ENCODE results near the gene BCAP29.
"Not testable (repeated sequence)": the region's sequence is repeated elsewhere in the genome, so short reads cannot be mapped to it uniquely, and the experiment has no call there.

The BCAP29 gene

DNA sequence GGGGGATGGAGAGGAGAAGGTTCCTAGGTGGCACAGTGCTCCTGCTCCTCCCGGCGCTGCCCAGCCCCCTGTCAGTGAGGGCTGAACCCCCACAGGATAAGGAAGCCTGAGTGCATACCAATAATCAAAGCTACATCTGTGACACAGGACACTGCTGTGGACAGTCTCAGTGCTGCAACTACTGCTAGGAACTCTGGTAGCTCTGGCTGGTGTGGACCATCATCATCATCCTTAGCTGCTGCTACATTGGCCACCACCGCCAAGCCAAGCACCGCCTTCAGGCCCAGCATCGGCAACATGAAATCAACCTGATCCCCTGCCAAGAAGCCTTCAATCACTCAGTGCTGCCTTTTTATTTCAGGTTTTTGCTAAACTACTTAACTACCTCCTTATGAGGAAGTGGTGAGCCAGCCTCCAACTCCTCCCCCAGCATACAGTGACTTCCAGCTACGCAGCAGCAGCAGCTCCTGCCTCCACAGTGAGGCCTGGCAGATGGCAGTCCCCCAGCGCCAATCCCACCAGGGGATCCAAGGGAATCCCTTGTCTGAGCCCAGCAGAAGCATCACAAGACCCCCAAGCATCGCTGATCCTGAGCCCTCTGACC, 48.5 kb downstream of the BCAP29 start:
- DNase-seq: no peak

DNA sequence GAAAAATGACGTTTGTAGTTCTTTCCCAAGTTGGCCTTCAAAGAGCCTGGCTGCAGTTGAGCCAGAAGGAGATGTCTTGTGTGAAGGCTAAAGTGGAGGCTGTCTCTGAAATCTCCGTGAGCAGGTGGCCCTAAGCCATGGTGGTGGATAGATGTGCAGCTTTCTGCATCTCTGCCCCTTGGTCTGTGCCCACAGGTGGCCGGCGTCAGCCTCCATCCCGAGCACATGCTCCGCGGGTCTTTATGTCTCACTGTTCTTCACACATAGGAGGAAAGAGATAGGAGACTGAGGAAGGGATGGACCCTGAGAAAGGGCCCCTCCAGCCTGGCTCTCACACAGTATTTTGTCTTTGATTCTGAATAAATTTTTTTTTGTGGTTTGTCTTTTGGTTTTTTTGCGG, 50.3 kb downstream of the BCAP29 start:
- DNase-seq: no peak

DNA sequence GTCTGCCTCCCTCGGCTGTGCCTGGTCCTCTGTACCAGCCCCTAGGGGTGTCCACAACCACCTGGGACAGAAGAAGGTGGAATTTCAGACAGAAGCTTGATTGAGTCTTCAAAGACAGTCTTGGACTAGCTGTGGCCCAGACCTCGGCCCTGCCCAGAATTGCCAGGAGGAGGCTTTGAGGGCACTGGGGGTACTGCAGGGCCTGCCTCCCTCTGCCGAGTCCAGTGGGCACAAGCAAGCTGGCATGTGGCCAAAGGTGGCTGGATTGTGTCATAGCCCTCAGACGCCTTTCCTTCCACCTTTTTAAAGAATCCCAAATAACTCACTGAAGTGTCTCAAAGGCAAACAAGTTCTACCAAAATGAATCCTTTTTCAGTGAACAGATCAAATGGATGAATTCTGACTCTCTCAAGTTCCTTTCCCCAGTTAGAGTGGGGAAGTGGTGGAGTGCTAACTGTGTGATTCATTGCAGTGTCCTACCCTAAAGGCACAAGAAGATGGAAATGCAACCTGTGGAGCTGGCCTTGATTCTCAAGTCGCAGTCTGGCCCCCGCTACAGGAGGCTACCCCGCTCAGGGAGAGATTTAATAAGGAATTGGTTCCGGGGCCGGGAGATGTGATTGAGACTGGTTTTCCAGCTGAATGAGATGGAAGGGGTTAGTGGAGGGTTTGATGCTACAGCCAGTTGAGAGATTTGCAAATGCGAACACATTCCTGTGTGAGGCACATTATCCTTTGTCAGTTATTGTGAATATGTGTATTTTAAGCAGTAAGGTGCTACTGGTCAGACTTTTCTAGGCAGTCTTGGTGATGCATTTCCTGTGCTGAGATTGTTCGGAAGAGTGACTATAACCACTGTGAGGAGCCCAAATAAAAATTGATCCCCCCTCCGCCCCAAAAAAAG, 51.8 kb downstream of the BCAP29 start:
- DNase-seq: no peak

DNA sequence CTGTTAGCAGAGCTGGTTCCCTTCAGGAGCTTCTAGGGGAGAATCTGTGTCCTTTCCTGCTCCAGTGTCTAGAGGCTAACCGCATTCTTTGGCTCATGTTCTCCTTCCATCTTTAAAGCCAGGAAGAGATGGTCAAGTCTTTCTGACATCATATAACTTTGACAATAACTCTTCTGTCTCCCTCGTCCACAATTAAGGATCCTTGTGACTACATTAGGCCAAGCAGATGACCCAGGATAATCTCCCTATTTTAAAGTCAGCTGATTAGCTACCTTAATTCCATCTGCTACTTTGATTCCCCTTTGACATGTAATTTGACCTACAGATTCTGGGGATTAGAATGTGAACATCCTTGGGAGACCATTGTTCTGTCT, 52.4 kb downstream of the BCAP29 start:
- no peak for DNase-seq

DNA sequence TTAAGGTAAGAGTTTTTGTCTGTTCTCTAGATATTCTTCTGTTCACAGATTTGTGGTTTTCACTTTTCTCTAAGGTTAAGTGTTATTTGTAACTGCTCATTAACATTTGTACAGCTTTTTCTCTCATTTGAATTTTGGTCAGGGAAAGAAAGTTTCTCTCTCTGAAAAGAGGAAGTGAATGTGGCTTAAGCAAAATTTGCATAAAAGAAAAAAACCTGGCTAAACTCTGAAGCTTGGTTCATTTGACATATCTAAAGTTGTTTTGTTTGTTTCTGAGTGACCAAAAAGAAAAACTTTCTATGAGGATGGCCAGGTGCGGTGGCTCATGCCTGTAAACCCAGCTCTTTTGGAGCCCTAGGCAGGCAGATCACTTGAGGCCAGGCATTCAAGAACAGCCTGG, 58.5 kb downstream of the BCAP29 start:
- DNase-seq: no peak

DNA sequence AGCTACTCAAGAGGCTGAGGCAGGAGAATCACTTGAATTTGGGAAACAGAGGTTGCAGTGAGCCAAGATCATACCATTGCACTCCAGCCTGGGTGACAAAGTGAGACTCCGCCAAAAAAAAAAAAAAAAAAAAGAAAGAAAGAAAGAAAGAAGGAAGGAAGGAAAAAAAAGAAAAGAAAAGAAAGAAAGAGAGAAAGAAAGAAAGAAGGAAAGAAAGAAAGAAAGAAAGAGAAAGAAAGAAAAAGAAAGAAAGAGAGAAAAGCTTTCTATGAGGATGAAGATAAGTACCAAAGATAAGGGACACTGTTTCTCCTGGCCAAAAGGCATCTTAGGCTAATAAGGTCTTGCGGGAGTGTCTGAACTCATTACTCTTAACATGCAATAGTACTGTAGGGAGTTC, 59.0 kb downstream of the BCAP29 start:
- DNase-seq: not testable (repeated sequence)

DNA sequence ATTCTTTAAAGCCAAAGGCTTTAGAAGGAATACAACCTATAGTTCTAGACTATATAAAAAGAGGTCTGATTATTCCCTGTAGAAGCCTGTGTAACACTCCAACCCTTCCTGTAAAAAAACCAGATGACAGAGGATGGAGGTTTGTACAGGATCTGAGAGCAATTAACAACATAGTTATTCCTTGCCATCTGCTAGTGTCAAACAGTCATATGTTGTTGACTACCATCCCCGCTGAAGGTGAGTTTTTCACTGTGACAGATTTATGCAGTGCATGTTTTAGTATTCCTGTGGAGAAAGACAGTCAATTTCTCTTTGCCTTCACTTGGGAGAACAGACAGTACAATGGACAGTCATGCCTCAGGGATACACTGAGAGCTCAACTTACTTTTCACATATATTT, 61.6 kb downstream of the BCAP29 start:
- no peak for DNase-seq

DNA sequence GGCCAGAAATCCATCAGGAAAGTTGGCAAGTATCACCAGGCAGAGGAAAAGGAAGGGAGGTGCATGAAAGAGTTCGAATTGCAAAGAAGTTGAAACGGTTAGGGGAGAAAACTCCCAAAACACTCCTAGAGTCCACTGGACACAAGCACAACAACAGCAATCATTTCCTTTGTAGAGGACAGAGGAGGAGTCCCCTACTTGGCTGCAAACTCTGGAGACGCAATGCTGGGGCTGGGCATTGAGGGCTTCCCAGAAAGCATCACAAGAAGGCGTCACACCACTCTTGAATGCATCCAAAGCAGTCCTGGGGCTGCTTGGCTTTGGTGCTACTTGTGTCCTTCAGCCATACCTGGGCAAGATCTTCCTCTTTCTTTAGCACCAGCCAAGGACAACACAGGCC, 62.5 kb downstream of the BCAP29 start:
- DNase-seq: no peak

DNA sequence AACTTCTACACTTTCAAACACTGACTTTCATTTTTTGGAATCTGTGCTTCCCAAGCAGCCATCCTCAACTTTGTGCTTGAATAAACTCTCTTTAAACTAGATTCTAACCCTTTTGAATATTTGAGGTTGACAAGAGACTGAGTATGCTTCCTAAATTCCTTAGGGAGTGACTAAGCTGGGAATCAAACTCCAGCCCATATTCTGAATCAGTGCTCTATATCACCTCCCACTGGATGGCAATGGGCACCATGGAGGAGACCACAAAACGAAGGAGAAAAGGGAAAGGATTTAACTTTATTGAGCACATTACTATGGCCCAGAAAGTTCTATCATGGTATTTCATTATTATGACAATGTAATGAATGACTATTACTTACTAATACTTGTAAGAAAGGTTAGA, 63.4 kb downstream of the BCAP29 start:
- no peak for DNase-seq

DNA sequence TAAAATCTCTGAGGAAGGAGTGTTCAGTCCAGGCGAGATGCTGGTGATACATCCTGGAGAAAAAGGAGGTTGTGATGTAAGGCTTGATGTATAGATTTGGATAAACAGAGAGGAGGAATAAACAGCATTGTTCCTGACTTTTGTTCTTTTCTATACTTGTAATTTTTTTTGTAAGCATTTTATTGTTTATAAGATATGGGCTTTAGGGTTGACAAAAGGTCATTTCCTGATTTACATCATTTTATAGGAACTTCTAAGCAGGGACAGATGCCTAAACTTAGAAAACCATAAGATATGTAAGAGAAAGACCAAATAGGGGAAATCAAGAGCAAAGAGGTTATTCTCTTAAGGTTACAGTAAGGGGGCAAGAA, 63.9 kb downstream of the BCAP29 start:
- DNase-seq: no peak

DNA sequence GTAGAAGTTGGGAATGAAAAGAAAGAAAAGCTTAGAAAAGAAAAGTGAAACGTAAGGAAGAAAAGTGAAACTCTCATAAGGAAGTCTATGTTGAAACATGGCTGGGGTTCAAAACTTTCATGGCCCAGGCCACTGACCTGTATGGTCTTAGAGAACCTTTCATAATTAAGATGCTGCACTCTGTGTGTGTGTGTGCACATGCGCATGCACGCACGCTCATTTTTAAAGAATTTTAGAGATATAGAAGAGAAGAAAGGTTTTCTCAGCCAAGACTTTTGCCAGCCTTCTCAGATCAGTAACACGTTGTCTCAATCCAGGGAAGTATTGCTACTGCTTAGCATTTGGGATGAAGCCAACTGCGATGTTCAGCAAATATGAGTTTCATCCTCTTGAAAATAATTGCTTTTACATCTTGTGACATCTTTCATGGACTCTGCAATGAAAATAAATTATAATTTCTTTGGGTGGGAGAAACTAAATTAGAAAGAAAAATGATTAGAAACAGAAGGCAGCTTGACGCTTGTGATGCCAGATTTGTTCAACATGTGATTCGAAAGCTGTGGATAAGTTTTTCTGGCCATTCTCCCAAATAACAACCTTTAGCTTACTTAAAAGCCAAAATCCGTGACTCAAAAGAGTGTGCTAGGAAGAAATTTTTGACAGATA, 64.4 kb downstream of the BCAP29 start:
- DNase-seq: no peak

DNA sequence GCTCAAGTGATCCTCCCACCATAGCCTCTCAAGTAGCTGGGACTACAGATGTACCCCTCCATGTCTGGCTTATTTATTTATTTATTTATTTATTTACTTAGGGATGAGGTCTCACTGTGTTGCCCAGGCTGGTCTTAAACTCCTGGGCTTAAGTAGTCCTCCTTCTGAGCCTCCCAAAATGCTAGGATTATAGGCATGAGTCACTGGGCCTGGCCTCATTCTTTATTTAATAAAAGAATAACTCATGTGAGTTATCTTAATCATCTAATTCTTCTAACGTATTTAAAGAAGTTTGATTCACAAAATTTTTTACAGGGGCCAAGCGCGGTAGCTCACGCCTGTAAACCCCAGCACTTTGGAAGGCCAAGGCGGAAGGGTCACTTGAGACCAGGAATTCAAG, 72.6 kb downstream of the BCAP29 start:
- DNase-seq: no peak

DNA sequence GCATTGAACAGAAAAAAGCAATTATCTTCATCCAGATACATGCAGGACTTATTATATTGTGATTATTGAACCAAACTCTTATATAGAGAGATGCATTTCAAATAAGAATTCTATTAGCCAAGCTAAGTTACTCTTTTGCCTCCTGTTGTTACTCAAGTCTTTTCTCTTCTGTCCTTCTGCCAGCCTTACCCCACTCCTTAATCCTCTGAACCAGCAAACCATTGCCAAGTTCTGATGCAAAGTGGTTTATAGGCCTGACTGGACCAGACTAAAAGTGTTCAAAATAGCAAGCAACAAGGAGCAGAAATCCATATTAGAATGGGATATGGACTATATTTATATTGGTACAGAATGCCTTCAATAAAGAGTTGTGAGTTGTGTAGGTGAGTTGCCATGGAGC, 78.4 kb downstream of the BCAP29 start:
- DNase-seq: no peak

DNA sequence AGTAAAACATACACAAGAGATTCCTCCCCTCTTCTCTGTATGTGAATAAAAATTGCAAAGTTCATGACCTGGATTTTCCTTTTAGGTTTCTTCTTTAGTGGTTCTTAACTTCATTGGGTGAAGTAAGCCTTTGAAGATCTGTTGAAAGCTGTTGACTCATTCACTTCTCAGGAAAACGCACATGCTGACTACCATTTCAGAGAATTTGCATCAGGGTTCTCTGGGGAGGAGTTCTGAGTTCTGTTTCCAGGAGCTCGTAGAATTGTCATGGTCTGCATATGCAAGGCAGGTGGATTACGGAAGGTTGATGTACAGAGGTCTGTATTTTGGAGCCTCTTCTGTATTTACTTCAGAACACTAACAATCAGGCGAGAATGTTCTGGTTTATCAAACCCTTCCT, 79.6 kb downstream of the BCAP29 start:
- peak in 1 of 2 experiments; percentile 20 for DNase-seq

DNA sequence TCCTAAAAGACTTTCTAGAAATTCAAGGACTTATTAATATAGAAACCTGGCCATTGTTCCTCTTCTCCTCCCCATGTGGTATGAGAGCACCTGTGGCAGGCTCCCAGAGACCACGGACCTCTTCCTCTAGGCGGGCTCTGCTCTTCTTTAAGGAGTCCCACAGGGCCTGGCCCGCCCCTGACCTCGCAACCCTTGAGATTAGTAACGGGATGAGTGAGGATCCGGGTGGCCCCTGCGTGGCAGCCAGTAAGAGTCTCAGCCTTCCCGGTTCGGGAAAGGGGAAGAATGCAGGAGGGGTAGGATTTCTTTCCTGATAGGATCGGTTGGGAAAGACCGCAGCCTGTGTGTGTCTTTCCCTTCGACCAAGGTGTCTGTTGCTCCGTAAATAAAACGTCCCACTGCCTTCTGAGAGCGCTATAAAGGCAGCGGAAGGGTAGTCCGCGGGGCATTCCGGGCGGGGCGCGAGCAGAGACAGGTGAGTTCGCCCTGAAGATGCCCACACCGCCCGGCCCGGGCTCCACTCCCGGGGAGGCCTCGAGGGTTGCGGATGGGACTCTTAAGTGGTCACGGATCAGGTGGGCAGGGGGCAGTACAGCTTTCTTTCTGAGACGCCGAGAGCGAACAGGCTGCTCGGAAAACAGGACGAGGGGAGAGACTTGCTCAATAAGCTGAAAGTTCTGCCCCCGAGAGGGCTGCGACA, 80.5 kb downstream of the BCAP29 start, which contains the start of gene SLC26A4:
SLC26A4 (plus strand) TSS at position 448 of the 700 bp plus-strand sequence. CDS start 814 bp downstream, outside the sequence.
- peak in 1 of 2 experiments; percentile 3 for DNase-seq

DNA sequence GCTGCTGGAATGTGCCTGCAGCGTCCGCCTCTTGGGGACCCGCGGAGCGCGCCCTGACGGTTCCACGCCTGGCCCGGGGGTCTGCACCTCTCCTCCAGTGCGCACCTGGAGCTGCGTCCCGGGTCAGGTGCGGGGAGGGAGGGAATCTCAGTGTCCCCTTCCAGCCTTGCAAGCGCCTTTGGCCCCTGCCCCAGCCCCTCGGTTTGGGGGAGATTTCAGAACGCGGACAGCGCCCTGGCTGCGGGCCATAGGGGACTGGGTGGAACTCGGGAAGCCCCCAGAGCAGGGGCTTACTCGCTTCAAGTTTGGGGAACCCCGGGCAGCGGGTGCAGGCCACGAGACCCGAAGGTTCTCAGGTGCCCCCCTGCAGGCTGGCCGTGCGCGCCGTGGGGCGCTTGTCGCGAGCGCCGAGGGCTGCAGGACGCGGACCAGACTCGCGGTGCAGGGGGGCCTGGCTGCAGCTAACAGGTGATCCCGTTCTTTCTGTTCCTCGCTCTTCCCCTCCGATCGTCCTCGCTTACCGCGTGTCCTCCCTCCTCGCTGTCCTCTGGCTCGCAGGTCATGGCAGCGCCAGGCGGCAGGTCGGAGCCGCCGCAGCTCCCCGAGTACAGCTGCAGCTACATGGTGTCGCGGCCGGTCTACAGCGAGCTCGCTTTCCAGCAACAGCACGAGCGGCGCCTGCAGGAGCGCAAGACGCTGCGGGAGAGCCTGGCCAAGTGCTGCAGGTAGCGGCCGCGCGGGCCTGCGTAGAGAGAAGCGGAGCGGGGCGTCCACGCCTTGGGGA, 81.2 kb downstream of the BCAP29 start:
- DNase-seq: peak; percentile 6 to 21

DNA sequence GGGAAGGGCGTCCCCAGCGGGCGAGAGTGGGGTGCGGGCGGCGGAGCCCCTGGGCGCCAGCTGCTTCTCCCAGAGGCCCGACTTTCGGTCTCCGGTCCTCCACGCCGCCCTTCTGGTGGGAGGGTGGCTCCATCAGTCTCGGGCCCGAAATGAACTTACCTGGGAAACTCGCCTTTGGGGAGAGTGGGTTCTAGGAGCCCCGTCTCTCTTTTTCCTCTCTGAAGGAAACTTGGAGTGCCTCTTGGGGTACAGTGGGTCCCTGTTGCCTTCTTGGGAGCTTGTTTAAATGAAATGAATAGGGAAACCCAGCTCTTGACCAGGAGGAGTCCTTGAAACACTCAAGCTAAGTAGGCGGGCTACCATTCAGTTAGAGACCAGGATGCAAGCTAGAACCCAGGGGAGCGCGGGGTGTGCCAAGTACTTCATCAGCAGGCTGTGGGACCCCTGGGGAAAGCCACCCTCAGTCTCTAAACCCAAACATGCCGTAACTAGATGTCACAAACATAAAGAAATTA, 81.9 kb downstream of the BCAP29 start:
- no peak for DNase-seq

DNA sequence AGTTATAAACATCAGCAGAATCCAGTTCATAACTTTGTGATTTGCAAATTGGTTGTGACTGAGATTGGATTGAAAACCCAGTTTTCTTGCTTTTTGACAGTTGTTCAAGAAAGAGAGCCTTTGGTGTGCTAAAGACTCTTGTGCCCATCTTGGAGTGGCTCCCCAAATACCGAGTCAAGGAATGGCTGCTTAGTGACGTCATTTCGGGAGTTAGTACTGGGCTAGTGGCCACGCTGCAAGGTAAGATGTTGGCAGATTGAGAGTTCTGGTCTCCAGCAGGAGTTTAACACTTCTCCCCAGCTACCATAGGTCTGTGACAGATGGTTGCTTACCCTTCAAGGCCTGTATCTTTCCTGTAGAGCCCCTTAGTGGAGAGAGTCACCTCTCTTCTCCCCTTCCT, 83.2 kb downstream of the BCAP29 start:
- DNase-seq: no peak

DNA sequence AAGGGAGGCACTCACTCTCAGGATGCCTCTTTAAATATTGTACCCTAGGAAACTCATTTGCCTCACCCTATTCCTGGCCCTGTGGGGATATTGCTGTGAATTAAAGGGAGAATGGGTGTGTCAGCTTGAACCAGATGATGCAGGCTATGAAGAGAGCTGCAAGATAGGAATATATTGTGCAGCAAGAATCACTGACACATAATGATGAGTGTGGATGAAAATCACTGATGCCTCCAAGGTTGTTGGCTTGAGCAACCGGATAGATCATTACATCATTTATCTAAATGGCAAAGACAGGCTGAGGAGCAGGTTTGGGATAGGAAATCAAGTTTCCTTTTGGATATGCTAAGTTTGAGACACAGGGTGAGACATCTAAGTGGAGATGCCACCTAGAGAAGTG, 86.7 kb downstream of the BCAP29 start:
- DNase-seq: no peak

DNA sequence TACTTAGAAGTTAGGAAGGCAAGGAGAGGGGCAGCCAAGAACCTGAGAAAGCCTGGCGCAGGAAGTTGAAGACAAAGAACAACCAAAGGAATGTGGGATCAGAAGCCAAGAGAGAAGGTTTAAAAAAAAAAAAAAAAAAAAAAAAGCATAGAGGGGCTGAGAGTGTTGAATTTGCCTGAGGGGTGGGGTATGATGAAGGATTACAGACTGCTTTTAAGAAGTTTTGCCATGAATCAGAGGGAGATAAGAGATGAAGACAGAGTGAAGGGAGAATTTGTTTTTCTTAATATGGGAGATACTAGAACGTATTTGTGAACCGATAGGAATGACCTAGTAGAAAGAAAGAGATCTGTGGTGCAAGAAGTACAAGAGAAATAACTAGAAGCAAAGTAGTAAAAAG, 87.3 kb downstream of the BCAP29 start:
- no peak for DNase-seq

DNA sequence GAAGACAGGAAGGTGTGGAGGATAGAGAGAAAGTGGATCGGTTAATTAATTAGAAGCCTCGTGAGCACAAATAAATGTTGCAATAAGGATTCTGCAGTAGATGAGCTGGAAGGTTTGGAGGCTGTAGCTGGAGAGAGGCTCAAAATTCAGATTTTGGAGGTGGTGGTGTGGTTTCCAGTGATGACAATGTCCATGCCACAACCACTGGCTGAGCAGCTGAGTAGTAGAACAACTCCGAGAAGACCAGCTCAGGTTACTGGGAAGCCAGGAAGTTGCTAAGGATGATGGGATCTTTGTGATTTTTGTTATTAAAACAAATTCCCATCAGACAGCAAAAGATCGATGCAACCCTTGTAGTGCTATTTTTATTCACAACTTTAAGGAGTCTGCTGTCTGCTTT, 88.2 kb downstream of the BCAP29 start:
- DNase-seq: no peak
